HepG2 (cell line): ENCODE results near the gene ACOT9. TPM values are rescaled to one million over a fixed set of nuclear protein-coding genes. Genes with fewer than 3 reads are reported as not detected.

Experiments used
- HOXA5 ChIP-seq: sonication (generic); formaldehyde crosslinking; IDR thresholded peaks from 2 replicates; pipeline ENCODE4 v1.4.0; 2020; ENCODE audit warnings: missing genetic modification reagents
- KAT7 ChIP-seq: IDR thresholded peaks from 2 replicates; pipeline ENCODE4 v1.6.1; 2018; ENCODE audit warnings: borderline replicate concordance, missing compliant biosample characterization
- KAT8 ChIP-seq: IDR thresholded peaks from 2 replicates; pipeline ENCODE4 v1.6.1; 2016; ENCODE audit warnings: missing genetic modification reagents, missing compliant biosample characterization
- KDM2A ChIP-seq: sonication (generic); formaldehyde crosslinking; IDR thresholded peaks from 2 replicates; pipeline ENCODE4 v1.4.0; 2020; ENCODE audit warnings: low read depth, missing genetic modification reagents, borderline replicate concordance
- NCOA5 ChIP-seq: sonication (generic); formaldehyde crosslinking; IDR thresholded peaks from 2 replicates; pipeline ENCODE4 v1.4.0; 2020; ENCODE audit warnings: missing genetic modification reagents
- NR2F2 ChIP-seq: IDR thresholded peaks from 2 replicates; pipeline ENCODE4 v1.6.1; 2012; ENCODE audit warnings: low read depth, inconsistent platforms, borderline replicate concordance
- ONECUT2 ChIP-seq: sonication (generic); formaldehyde crosslinking; IDR thresholded peaks from 2 replicates; pipeline ENCODE4 v1.4.0; 2020; ENCODE audit warnings: missing genetic modification reagents
- RBM39 ChIP-seq: fragments of 200-400 bp; formaldehyde crosslinking; IDR thresholded peaks from one replicate; pipeline ENCODE4 v1.6.1; 2018; ENCODE audit warnings: antibody characterized with exemption, mild to moderate bottlenecking, low read depth, low read length; ENCODE audit not compliant: poor library complexity, severe bottlenecking
- RERE ChIP-seq: IDR thresholded peaks from 2 replicates; pipeline ENCODE4 v1.6.1; 2016; ENCODE audit warnings: low read depth, missing genetic modification reagents, missing compliant biosample characterization
- SMC3 ChIP-seq: IDR thresholded peaks from 2 replicates; pipeline ENCODE4 v1.6.1; 2011; ENCODE audit warnings: low read length, improper control_type of control experiment
- SRF ChIP-seq: IDR thresholded peaks from 2 replicates; pipeline ENCODE4 v1.6.1; 2011; ENCODE audit warnings: mild to moderate bottlenecking, low read depth, low read length, moderate library complexity
- TCF7 ChIP-seq: sonication (generic); IDR thresholded peaks from 2 replicates; pipeline ENCODE4 v1.6.1; 2016; ENCODE audit warnings: antibody characterized with exemption, low read depth
- ZNF205 ChIP-seq: IDR thresholded peaks from 2 replicates; pipeline ENCODE4 v1.6.1; 2018; ENCODE audit warnings: missing biosample characterization, missing genetic modification reagents
- ZNF253 ChIP-seq: sonication (generic); formaldehyde crosslinking; IDR thresholded peaks from 2 replicates; pipeline ENCODE4 v1.8.0; 2022; ENCODE audit warnings: mild to moderate bottlenecking, missing genetic modification reagents, borderline replicate concordance
- ZNF556 ChIP-seq: sonication (generic); formaldehyde crosslinking; IDR thresholded peaks from 2 replicates; pipeline ENCODE4 v1.4.0; 2020; ENCODE audit warnings: mild to moderate bottlenecking, missing genetic modification reagents, borderline replicate concordance
- polyA plus RNA-seq, 8 experiments: library from polyadenylated mRNA; depleted of rRNA in 3 of 8; stranded (reverse) in 7 of 8; unstranded in 1 of 8; fragments of >200 nt; fragmentation: Illumina TruSeq in 4 of 8; extraction: Trizol in 4 of 8; gene quantifications; 2 replicates each; pipeline versions ENCODE4 v1.2.1 to v1.2.3, GENCODE V29; 2011 to 2016; ENCODE audit warnings: low read depth in 4 of 8, missing spikeins in 1 of 8, mixed read lengths in 1 of 8; ENCODE audit not compliant: insufficient read depth in 1 of 8
- total RNA-seq, 5 experiments: library from RNA; depleted of rRNA; stranded (reverse); fragments of >200 nt; fragmentation: Illumina TruSeq; extraction: Trizol; gene quantifications; 2 replicates each; pipeline ENCODE4 v1.2.3, GENCODE V29; 2016; ENCODE audit warnings: low read depth in 1 of 5
- TF ChIP-seq, protein P1 (sequence below): sonication (generic); formaldehyde crosslinking; IDR thresholded peaks from 2 replicates; pipeline ENCODE4 v1.5.0; 2020; ENCODE audit warnings: missing genetic modification reagents
- TF ChIP-seq, protein P2 (sequence below), 2 experiments: sonication (generic) in 1 of 2; formaldehyde crosslinking in 1 of 2; IDR thresholded peaks; 2 replicates each; pipeline versions ENCODE4 v1.4.0 to v1.6.1; 2016 to 2020; ENCODE audit warnings: borderline replicate concordance in 1 of 2, low read depth in 1 of 2, mild to moderate bottlenecking in 1 of 2, missing genetic modification reagents in 1 of 2

ACOT9 gene
- total and polyA plus RNA-seq, 2 of the 13 experiments (the other 11 are each of a cell fraction or from before 2014, with no cell fraction given), result 33.3 to 36.9 TPM

DNA sequence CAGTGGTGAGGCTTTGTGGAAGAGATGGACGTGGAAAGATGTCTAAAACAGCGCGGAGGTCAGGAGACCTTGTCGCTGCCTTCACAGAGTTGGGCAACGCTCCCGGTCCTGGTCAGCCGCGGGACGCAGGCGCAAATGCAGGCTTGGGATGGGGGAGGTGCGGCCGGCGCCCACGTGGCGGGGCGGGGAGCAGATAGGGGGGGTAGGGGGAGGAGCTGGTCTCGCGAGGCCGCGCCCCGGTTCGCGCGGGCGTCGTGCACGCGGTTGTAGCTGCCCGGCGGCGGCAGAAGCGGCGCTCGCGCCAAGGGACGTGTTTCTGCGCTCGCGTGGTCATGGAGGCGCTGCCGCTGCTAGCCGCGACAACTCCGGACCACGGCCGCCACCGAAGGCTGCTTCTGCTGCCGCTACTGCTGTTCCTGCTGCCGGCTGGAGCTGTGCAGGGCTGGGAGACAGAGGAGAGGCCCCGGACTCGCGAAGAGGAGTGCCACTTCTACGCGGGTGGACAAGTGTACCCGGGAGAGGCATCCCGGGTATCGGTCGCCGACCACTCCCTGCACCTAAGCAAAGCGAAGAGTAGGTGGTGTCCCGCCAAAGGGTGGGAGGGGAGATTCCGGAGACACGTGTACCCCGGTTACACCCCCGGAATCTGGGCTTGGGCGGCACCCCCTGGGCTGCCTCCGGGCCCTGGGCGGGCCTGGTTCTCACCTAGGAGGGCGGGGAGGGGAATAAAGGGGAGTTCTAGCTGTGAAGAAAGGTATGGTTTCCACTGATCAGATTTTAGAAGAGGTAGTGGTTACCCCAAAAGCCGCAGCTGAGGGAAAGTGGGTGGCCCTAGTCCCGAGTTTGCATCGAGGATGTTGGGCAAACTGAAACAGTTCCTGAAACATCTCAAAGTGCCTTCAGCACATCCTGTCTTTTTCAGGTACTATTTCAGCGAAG, 75.6 kb downstream of the ACOT9 start, which contains the start of gene PRDX4 (continued):
- TF ChIP-seq RERE (CRISPR knock-in tag) (no peak), KDM2A (CRISPR knock-in tag) (peak; percentile 81), ZNF253 (CRISPR knock-in tag) (peak; percentile 45; the same call in 1 of the 2 replicates), SMC3 (no peak), NCOA5 (CRISPR knock-in tag) (no peak), ONECUT2 (CRISPR knock-in tag) (no peak), TCF7 (no peak), RBM39 (no peak), NR2F2 (no peak), KAT8 (CRISPR knock-in tag) (peak; percentile 59; the same call in 1 of the 2 replicates), ZNF556 (CRISPR knock-in tag) (peak; percentile 52; the same call in 1 of the 2 replicates), KAT7 (CRISPR knock-in tag) (peak; percentile 43; the same call in 1 of the 2 replicates), HOXA5 (CRISPR knock-in tag) (0 out of 2 replicates have a peak, but pooled peaks have one; percentile 46), ZNF205 (CRISPR knock-in tag) (0 out of 2 replicates have a peak, but pooled peaks have one; percentile 60), SRF (no peak)
- TF ChIP-seq, protein P1, sequence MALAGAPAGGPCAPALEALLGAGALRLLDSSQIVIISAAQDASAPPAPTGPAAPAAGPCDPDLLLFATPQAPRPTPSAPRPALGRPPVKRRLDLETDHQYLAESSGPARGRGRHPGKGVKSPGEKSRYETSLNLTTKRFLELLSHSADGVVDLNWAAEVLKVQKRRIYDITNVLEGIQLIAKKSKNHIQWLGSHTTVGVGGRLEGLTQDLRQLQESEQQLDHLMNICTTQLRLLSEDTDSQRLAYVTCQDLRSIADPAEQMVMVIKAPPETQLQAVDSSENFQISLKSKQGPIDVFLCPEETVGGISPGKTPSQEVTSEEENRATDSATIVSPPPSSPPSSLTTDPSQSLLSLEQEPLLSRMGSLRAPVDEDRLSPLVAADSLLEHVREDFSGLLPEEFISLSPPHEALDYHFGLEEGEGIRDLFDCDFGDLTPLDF (CRISPR knock-in tag), result no peak
- TF ChIP-seq, protein P2, sequence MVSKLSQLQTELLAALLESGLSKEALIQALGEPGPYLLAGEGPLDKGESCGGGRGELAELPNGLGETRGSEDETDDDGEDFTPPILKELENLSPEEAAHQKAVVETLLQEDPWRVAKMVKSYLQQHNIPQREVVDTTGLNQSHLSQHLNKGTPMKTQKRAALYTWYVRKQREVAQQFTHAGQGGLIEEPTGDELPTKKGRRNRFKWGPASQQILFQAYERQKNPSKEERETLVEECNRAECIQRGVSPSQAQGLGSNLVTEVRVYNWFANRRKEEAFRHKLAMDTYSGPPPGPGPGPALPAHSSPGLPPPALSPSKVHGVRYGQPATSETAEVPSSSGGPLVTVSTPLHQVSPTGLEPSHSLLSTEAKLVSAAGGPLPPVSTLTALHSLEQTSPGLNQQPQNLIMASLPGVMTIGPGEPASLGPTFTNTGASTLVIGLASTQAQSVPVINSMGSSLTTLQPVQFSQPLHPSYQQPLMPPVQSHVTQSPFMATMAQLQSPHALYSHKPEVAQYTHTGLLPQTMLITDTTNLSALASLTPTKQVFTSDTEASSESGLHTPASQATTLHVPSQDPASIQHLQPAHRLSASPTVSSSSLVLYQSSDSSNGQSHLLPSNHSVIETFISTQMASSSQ (IDR thresholded peaks at IDR 0.05; ENCODE audit: low read depth), result no peak
- TF ChIP-seq, protein P2 (CRISPR knock-in tag; IDR thresholded peaks at IDR 0.05; ENCODE audit: borderline replicate concordance), result peak; percentile 42; the same call in 1 of the 2 replicates
